Measurements from ENCODE around the gene MACROD1. TPM values are rescaled to one million over a fixed set of nuclear protein-coding genes. Genes with fewer than 3 reads are reported as not detected.

The MACROD1 gene
- total and polyA plus RNA-seq, 2 of the 13 experiments (the other 11 are each of a cell fraction or from before 2014, with no cell fraction given): 23.1 to 34.5 TPM

DNA sequence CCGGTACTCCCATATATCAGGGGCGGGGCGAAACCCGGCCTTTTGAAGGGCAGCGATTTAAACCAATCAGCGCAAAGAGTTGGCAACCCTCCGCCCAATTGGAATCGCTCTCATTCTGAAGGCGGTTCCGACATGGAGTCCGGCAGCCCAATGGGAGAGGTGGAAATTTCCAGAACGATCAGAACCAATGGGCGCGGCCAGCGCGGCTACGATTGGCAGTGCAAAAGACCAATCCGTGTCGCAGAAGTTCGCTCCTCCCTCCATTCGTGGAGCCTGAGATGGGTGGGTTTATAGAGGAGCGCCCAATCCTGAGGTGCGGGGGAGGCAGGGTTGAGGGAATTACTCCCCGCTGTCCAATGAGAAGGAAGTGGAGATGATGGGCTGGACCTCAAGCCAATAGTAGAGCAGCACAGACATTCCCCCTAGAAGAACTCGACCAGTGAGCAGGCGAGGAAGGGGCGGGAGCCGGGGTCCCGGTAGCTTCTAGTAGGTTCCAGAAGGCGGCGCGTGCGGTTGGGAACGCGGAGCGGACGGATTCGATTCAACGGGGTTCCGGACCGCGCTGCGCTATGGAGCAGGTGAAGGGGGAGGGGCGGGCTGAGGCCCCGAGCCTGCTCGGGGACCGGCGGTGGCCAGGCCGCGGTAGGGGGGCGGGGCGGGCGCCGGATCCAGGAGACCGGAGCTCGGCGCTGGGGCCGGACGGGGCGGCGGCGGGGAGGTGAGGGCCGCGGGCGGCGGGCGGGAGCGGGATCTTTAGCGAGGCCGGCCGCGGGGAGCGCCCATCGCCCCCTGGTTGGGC lies 20.0 kb upstream of the MACROD1 start, which contains the start of gene STIP1 (continued):
- TF ChIP-seq, protein P1, sequence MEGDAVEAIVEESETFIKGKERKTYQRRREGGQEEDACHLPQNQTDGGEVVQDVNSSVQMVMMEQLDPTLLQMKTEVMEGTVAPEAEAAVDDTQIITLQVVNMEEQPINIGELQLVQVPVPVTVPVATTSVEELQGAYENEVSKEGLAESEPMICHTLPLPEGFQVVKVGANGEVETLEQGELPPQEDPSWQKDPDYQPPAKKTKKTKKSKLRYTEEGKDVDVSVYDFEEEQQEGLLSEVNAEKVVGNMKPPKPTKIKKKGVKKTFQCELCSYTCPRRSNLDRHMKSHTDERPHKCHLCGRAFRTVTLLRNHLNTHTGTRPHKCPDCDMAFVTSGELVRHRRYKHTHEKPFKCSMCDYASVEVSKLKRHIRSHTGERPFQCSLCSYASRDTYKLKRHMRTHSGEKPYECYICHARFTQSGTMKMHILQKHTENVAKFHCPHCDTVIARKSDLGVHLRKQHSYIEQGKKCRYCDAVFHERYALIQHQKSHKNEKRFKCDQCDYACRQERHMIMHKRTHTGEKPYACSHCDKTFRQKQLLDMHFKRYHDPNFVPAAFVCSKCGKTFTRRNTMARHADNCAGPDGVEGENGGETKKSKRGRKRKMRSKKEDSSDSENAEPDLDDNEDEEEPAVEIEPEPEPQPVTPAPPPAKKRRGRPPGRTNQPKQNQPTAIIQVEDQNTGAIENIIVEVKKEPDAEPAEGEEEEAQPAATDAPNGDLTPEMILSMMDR (CRISPR knock-in tag; IDR thresholded peaks at IDR 0.05): peak; percentile 60
- TF ChIP-seq HNRNPH1 (optimal IDR thresholded peaks at IDR 0.05; ENCODE audit: low read depth, low read length) (no peak), ZNF567 (CRISPR knock-in tag; IDR thresholded peaks at IDR 0.05; ENCODE audit: borderline replicate concordance) (no peak), ZNF652 (CRISPR knock-in tag; IDR thresholded peaks at IDR 0.05; ENCODE audit: borderline replicate concordance, low read depth) (0 out of 2 replicates have a peak, but pooled peaks have one; percentile 11), ZSCAN20 (CRISPR knock-in tag; IDR thresholded peaks at IDR 0.05; ENCODE audit: borderline replicate concordance) (0 out of 2 replicates have a peak, but pooled peaks have one; percentile 49), EZH2 (conservative IDR thresholded peaks at IDR 0.05; ENCODE audit: low read depth, low read length) (no peak), ZNF547 (CRISPR knock-in tag; IDR thresholded peaks at IDR 0.05) (peak; percentile 16), ZNF44 (CRISPR knock-in tag; IDR thresholded peaks at IDR 0.05) (0 out of 2 replicates have a peak, but pooled peaks have one; percentile 3), THAP11 (CRISPR knock-in tag; IDR thresholded peaks at IDR 0.05) (peak; percentile 65), ZNF670 (CRISPR knock-in tag; IDR thresholded peaks at IDR 0.05; ENCODE audit: borderline replicate concordance) (no peak), NCOA2 (CRISPR knock-in tag; IDR thresholded peaks at IDR 0.05) (peak; percentile 56; the same call in 1 of the 2 replicates)
- TF ChIP-seq, protein P2, sequence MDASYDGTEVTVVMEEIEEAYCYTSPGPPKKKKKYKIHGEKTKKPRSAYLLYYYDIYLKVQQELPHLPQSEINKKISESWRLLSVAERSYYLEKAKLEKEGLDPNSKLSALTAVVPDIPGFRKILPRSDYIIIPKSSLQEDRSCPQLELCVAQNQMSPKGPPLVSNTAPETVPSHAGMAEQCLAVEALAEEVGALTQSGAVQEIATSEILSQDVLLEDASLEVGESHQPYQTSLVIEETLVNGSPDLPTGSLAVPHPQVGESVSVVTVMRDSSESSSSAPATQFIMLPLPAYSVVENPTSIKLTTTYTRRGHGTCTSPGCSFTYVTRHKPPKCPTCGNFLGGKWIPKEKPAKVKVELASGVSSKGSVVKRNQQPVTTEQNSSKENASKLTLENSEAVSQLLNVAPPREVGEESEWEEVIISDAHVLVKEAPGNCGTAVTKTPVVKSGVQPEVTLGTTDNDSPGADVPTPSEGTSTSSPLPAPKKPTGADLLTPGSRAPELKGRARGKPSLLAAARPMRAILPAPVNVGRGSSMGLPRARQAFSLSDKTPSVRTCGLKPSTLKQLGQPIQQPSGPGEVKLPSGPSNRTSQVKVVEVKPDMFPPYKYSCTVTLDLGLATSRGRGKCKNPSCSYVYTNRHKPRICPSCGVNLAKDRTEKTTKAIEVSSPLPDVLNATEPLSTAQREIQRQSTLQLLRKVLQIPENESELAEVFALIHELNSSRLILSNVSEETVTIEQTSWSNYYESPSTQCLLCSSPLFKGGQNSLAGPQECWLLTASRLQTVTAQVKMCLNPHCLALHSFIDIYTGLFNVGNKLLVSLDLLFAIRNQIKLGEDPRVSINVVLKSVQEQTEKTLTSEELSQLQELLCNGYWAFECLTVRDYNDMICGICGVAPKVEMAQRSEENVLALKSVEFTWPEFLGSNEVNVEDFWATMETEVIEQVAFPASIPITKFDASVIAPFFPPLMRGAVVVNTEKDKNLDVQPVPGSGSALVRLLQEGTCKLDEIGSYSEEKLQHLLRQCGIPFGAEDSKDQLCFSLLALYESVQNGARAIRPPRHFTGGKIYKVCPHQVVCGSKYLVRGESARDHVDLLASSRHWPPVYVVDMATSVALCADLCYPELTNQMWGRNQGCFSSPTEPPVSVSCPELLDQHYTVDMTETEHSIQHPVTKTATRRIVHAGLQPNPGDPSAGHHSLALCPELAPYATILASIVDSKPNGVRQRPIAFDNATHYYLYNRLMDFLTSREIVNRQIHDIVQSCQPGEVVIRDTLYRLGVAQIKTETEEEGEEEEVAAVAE (CRISPR knock-in tag; IDR thresholded peaks at IDR 0.05; ENCODE audit: borderline replicate concordance): peak; percentile 73; the same call in 1 of the 2 replicates
- TF ChIP-seq, protein P3, sequence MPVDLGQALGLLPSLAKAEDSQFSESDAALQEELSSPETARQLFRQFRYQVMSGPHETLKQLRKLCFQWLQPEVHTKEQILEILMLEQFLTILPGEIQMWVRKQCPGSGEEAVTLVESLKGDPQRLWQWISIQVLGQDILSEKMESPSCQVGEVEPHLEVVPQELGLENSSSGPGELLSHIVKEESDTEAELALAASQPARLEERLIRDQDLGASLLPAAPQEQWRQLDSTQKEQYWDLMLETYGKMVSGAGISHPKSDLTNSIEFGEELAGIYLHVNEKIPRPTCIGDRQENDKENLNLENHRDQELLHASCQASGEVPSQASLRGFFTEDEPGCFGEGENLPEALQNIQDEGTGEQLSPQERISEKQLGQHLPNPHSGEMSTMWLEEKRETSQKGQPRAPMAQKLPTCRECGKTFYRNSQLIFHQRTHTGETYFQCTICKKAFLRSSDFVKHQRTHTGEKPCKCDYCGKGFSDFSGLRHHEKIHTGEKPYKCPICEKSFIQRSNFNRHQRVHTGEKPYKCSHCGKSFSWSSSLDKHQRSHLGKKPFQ (CRISPR knock-in tag; IDR thresholded peaks at IDR 0.05; ENCODE audit: insufficient replicate concordance): peak; percentile 0
- TF ChIP-seq, protein P4, sequence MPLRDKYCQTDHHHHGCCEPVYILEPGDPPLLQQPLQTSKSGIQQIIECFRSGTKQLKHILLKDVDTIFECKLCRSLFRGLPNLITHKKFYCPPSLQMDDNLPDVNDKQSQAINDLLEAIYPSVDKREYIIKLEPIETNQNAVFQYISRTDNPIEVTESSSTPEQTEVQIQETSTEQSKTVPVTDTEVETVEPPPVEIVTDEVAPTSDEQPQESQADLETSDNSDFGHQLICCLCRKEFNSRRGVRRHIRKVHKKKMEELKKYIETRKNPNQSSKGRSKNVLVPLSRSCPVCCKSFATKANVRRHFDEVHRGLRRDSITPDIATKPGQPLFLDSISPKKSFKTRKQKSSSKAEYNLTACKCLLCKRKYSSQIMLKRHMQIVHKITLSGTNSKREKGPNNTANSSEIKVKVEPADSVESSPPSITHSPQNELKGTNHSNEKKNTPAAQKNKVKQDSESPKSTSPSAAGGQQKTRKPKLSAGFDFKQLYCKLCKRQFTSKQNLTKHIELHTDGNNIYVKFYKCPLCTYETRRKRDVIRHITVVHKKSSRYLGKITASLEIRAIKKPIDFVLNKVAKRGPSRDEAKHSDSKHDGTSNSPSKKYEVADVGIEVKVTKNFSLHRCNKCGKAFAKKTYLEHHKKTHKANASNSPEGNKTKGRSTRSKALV (CRISPR knock-in tag; IDR thresholded peaks at IDR 0.05): no peak
- TF ChIP-seq, protein P5, sequence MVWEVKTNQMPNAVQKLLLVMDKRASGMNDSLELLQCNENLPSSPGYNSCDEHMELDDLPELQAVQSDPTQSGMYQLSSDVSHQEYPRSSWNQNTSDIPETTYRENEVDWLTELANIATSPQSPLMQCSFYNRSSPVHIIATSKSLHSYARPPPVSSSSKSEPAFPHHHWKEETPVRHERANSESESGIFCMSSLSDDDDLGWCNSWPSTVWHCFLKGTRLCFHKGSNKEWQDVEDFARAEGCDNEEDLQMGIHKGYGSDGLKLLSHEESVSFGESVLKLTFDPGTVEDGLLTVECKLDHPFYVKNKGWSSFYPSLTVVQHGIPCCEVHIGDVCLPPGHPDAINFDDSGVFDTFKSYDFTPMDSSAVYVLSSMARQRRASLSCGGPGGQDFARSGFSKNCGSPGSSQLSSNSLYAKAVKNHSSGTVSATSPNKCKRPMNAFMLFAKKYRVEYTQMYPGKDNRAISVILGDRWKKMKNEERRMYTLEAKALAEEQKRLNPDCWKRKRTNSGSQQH (CRISPR knock-in tag; IDR thresholded peaks at IDR 0.05; ENCODE audit: low read depth): no peak

All from HepG2 (cell line).